Measurements from ENCODE around the gene ACER3. TPM values are rescaled to one million over a fixed set of nuclear protein-coding genes. Genes with fewer than 3 reads are reported as not detected.

The ACER3 gene
- total RNA-seq, 1 experiment from 2014 or later = 31.0 TPM

- Histone ChIP-seq H3K9me3 (ENCODE audit: low read depth, low read length, poor library complexity, severe bottlenecking) (peaks cover 18% of the 10 kb centered on the region), H3K36me3 (ENCODE audit: insufficient read depth, low read length, poor library complexity, severe bottlenecking) (no peaks in the 10 kb centered on the region), H3K4me1 (ENCODE audit: insufficient read depth, low read length, poor library complexity, severe bottlenecking) (no peaks in the 10 kb centered on the region), H3K27ac (ENCODE audit: low read depth, low read length, poor library complexity, severe bottlenecking) (no peak overlapping the region), H3K27me3 (replicated peaks; ENCODE audit: insufficient read depth, low read depth, low read length, poor library complexity) (no peaks in the 10 kb centered on the region), H3K4me3 (ENCODE audit: low read depth, low read length, poor library complexity, severe bottlenecking) (no peak overlapping the region)
- POLR2A ChIA-PET (ENCODE audit: low non-redundant PET) = no interaction called here
- BruUV-seq (replicated peaks) = no TSS peak
- no peak for DNase-seq (ENCODE audit: low spot score)
- CTCF ChIA-PET = no interaction called here
- TF ChIP-seq EZH2 (IDR thresholded peaks at IDR 0.05; ENCODE audit: borderline replicate concordance, low read depth, low read length, poor library complexity, severe bottlenecking) = no peak
- TF ChIP-seq, protein P1, sequence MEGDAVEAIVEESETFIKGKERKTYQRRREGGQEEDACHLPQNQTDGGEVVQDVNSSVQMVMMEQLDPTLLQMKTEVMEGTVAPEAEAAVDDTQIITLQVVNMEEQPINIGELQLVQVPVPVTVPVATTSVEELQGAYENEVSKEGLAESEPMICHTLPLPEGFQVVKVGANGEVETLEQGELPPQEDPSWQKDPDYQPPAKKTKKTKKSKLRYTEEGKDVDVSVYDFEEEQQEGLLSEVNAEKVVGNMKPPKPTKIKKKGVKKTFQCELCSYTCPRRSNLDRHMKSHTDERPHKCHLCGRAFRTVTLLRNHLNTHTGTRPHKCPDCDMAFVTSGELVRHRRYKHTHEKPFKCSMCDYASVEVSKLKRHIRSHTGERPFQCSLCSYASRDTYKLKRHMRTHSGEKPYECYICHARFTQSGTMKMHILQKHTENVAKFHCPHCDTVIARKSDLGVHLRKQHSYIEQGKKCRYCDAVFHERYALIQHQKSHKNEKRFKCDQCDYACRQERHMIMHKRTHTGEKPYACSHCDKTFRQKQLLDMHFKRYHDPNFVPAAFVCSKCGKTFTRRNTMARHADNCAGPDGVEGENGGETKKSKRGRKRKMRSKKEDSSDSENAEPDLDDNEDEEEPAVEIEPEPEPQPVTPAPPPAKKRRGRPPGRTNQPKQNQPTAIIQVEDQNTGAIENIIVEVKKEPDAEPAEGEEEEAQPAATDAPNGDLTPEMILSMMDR (conservative IDR thresholded peaks at IDR 0.05; ENCODE audit: low read depth, low read length) = no peak
- intact Hi-C loops (cut with micrococcal nuclease; ENCODE audit: unreplicated experiment) = no loop called here
Measured at GRCh38 chr11:76946223-76946622, 85.5 kb downstream of the ACER3 start.

- POLR2A ChIA-PET (ENCODE audit: low non-redundant PET) = no interaction called here
- intact Hi-C loops (cut with micrococcal nuclease; ENCODE audit: unreplicated experiment) = no loop called here
- BruUV-seq (replicated peaks) = no TSS peak
Measured at GRCh38 chr11:76947190-76947589, 86.5 kb downstream of the ACER3 start.

GRCh38 chr11:76947800-76948199, 87.1 kb downstream of the ACER3 start:
- intact Hi-C loops (cut with micrococcal nuclease; ENCODE audit: unreplicated experiment) = no loop called here
- DNase-seq (ENCODE audit: low spot score) = no peak
- Histone ChIP-seq H3K4me1 (ENCODE audit: insufficient read depth, low read length, poor library complexity, severe bottlenecking) (no peaks in the 10 kb centered on the region), H3K27me3 (replicated peaks; ENCODE audit: insufficient read depth, low read depth, low read length, poor library complexity) (no peaks in the 10 kb centered on the region), H3K36me3 (ENCODE audit: insufficient read depth, low read length, poor library complexity, severe bottlenecking) (no peaks in the 10 kb centered on the region), H3K27ac (ENCODE audit: low read depth, low read length, poor library complexity, severe bottlenecking) (no peak overlapping the region), H3K9me3 (ENCODE audit: low read depth, low read length, poor library complexity, severe bottlenecking) (peaks cover 18% of the 10 kb centered on the region), H3K4me3 (ENCODE audit: low read depth, low read length, poor library complexity, severe bottlenecking) (no peak overlapping the region)
- ChIA-PET CTCF (no interaction called here), POLR2A (ENCODE audit: low non-redundant PET) (interaction anchor here (0.6 kb wide), 1 partner anchor 196 kb away, joined by 8 read pairs; no protein-coding TSS in a partner anchor)
- no TSS peak for BruUV-seq (replicated peaks)
- TF ChIP-seq EZH2 (IDR thresholded peaks at IDR 0.05; ENCODE audit: borderline replicate concordance, low read depth, low read length, poor library complexity, severe bottlenecking) = no peak
- TF ChIP-seq, protein P1 (conservative IDR thresholded peaks at IDR 0.05; ENCODE audit: low read depth, low read length) = no peak

More at GRCh38 chr11:76947190-76947589, 86.5 kb downstream of the ACER3 start:
- no peak for TF ChIP-seq EZH2 (IDR thresholded peaks at IDR 0.05; ENCODE audit: borderline replicate concordance, low read depth, low read length, poor library complexity, severe bottlenecking)
- TF ChIP-seq, protein P1 (conservative IDR thresholded peaks at IDR 0.05; ENCODE audit: low read depth, low read length) = no peak
- no peak overlapping the region for H3K4me3 ChIP-seq (ENCODE audit: low read depth, low read length, poor library complexity, severe bottlenecking)
- CTCF ChIA-PET = no interaction called here
- H3K4me1 ChIP-seq (ENCODE audit: insufficient read depth, low read length, poor library complexity, severe bottlenecking) = no peaks in the 10 kb centered on the region
- DNase-seq (ENCODE audit: low spot score) = no peak
- H3K9me3 ChIP-seq (ENCODE audit: low read depth, low read length, poor library complexity, severe bottlenecking) = peaks cover 18% of the 10 kb centered on the region
- no peaks in the 10 kb centered on the region for H3K36me3 ChIP-seq (ENCODE audit: insufficient read depth, low read length, poor library complexity, severe bottlenecking)
- H3K27ac ChIP-seq (ENCODE audit: low read depth, low read length, poor library complexity, severe bottlenecking) = no peak overlapping the region
- no peaks in the 10 kb centered on the region for H3K27me3 ChIP-seq (replicated peaks; ENCODE audit: insufficient read depth, low read depth, low read length, poor library complexity)
